Adipocyte (in vitro differentiated cells): ENCODE measurements around the gene TTC1.

Source experiments
- DNase-seq: peaks from one replicate; pipeline ENCODE4 v3.0.0-alpha.2; 2015; ENCODE audit warnings: low read depth
- H3K27me3 ChIP-seq: replicated peaks from 2 replicates; pipeline ENCODE4 v1.7.0; 2013; ENCODE audit warnings: mild to moderate bottlenecking, low read length, moderate library complexity; ENCODE audit not compliant: control insufficient read depth, insufficient read depth
- H3K36me3 ChIP-seq: 2 replicates; pipeline ENCODE4 v1.7.0; 2013; ENCODE audit warnings: low read length, mild to moderate bottlenecking, moderate library complexity; ENCODE audit not compliant: control insufficient read depth, insufficient read depth, severe bottlenecking
- H3K4me1 ChIP-seq: 2 replicates; pipeline ENCODE4 v1.7.0; 2013; ENCODE audit warnings: mild to moderate bottlenecking, low read length, moderate library complexity; ENCODE audit not compliant: control insufficient read depth, insufficient read depth
- H3K4me3 ChIP-seq: 2 replicates; pipeline ENCODE4 v1.7.0; 2013; ENCODE audit warnings: mild to moderate bottlenecking, low read length, moderate library complexity
- H3K9ac ChIP-seq: 2 replicates; pipeline ENCODE4 v1.7.0; 2013; ENCODE audit warnings: mild to moderate bottlenecking, low read length, moderate library complexity
- H3K9me3 ChIP-seq: 2 replicates; pipeline ENCODE4 v1.7.0; 2013; ENCODE audit warnings: mild to moderate bottlenecking, low read length, moderate library complexity; ENCODE audit not compliant: control insufficient read depth

TTC1 gene

DNA sequence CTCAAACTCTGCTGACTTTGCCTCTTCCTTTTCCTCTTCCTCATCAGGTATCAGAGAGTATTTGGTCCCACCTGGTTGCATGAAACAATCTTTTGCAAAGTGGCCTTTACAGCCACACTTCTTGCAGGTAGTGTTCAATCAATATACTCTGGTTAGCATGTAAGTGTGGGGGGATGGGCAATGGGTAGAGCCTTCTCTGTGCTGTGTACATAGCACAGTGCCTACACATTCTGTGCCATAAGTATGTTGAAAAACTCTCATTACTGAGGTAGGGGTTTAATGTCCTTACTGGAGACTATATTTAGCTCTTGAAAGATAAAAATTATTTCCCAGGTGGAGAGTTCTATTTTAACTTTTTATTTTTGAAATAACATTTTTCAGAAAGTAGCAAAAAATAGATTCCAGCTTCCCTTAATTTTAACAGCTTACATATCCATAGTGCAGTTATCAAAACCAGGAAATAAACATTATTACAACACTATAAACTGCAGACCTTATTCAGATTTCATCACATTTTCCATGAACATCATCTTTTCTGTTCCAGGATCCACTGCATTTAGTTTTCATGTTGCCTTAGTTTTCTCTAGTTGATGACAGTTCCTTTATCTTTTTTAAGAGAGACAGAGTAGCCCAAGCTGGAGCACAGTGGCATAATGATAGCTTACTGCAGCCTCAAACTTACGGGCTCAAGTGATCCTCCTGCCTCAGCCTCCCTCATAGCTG lies 15.1 kb downstream of the TTC1 start:
- Histone ChIP-seq H3K4me3 (no peak overlapping the region), H3K9ac (no peak overlapping the region), H3K9me3 (no peaks in the 10 kb centered on the region), H3K27me3 (no peaks in the 10 kb centered on the region), H3K36me3 (peaks cover 7% of the 10 kb centered on the region), H3K4me1 (peaks cover 18% of the 10 kb centered on the region)
- DNase-seq: peak; percentile 33

DNA sequence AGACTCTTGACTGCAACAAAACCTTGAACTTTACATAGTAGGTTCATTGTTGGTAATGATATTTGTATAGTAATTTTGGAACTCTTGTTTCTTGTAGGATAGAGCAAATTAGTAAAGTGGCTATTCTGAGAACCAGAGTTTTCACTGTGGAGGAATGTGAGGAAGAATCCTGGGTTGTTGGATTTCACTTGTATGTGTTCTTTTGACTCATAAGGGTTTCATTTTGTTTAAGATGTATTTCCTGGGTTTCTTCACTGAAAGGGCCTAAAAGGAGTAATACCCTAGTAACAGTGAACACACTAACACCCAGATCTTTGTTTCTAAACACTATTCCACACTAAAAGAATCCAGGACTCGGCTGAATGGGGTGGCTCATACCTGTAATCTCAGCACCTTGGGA lies 20.1 kb downstream of the TTC1 start:
- H3K36me3 ChIP-seq: peaks cover 7% of the 10 kb centered on the region
- peaks cover 42% of the 10 kb centered on the region for H3K4me1 ChIP-seq
- no peak for DNase-seq
- H3K4me3 ChIP-seq: no peak overlapping the region
- no peak overlapping the region for H3K9ac ChIP-seq
- no peaks in the 10 kb centered on the region for H3K27me3 ChIP-seq
- no peaks in the 10 kb centered on the region for H3K9me3 ChIP-seq

DNA sequence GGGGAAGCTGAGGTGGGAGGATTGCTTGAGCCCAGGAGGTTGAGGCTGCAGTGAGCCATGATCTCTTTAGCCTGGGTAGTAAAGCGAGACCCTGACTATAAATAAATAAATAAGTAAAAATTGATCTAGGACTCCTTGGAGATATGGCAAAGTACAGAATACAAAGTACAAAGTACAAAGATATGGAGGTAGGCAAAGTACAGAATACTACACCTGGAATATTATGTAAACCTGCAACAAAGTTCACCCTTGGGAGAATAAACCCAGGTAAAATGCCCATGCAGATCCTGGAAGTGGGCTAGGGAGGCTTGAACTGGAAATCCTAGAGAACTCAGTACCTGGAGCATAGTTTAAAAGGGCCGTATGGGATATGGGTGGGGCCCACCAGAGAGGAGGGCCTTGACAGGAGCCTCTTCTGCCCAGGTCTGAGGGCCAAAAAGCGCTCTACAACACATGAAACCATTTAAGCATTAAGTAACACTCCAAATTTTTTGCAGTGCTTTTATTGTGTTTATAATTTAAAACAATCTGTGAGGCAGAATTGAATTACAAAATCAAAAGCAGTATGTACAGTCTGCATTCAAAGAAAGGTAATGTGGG lies 20.7 kb downstream of the TTC1 start:
- Histone ChIP-seq H3K27me3 (no peaks in the 10 kb centered on the region), H3K9me3 (no peaks in the 10 kb centered on the region), H3K36me3 (peaks cover 7% of the 10 kb centered on the region), H3K4me3 (no peak overlapping the region), H3K4me1 (peaks cover 37% of the 10 kb centered on the region), H3K9ac (no peak overlapping the region)
- no peak for DNase-seq

DNA sequence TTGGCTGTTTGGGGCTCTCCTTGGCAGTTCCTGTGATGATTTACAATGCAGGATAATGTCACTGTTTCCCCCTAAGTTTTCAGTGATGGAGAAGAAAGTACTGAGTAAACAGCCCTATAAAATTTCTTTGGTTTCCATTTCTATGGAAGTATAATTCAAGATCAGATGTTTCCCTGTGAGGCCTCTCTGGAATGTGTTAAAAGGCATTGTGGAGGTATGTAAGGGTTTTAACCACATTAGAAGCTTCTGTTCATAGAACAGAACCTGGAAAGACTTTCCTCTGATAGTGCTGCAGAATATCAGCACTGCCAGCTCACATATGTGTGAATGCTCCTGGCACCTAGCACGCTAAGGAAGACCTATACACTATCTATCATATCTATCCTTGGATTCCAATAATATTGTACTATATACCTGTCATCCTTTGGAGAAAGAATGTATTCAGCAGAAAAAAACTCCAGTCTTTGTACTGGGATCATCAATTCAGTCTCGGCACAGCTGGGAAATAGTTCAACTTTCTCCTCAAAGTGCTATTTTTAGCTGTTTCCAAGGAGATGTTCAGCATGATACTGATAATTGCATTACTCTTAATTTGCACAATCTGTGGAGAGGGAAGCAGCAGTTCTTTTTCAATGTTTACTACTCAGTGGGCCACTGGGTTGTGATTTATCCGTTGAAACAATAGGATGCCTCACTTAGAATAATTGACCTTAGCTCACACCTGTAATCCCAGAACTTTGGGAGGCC lies 21.9 kb downstream of the TTC1 start:
- no peaks in the 10 kb centered on the region for H3K27me3 ChIP-seq
- peaks cover 37% of the 10 kb centered on the region for H3K4me1 ChIP-seq
- peak overlapping the region; percentile 56 for H3K4me3 ChIP-seq
- H3K9ac ChIP-seq: peak overlapping the region; percentile 45
- peak; percentile 51 for DNase-seq
- peaks cover 13% of the 10 kb centered on the region for H3K36me3 ChIP-seq
- H3K9me3 ChIP-seq: no peaks in the 10 kb centered on the region

DNA sequence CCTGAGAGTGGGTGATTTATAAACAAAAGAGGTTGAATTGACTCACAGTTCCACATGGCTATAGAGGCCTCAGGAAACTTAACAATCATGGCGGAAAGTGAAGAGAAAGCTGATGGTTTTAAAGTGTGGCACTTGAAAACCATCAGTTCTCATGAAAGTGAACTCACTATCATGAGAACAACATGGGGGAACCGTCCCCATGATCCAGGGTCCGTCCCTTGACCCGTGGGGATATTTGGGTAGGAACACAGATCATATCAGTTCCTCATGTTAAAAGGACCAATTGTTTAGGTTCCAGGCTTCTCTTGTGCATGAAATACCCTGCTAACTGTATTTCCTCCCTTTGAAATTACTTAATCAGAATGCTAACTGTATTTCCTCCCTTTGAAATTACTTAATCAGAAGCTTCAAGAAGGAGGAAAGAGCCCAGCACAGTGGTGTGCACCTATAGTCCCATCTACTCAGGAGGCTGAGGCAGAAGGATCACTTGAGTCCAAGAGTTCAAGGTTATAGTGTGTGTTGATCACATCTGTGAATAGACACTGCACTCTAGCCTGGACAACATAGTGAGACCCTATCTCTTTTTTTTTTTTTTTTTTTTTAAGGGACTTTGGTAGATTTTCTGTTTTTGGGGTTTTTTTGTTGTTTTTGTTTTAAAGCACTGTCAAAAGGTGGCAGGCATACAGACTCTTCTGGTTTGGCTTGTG lies 24.8 kb downstream of the TTC1 start:
- Histone ChIP-seq H3K27me3 (no peaks in the 10 kb centered on the region), H3K4me1 (peaks cover 62% of the 10 kb centered on the region), H3K9me3 (no peaks in the 10 kb centered on the region), H3K9ac (no peak overlapping the region), H3K4me3 (no peak overlapping the region), H3K36me3 (peaks cover 31% of the 10 kb centered on the region)
- no peak for DNase-seq

DNA sequence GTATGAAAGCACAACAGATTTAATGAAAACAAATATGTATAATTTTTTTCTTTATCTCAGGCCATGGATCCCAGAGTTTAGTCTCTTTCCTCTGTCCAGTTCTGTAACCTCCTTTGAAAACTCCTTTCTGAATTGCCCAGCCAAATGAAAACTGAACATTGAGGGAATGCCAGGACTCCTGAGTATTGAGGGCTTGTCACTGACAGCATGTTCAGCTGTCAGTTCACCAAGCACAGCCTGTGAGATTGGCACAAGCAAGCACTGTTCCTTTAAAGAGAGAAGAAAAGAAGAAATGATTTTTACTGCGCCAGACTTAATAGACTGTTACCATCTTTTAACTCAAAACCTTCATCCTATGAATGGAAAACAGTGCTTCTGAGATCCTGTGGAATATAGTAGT lies 27.3 kb downstream of the TTC1 start:
- no peaks in the 10 kb centered on the region for H3K9me3 ChIP-seq
- peaks cover 40% of the 10 kb centered on the region for H3K4me1 ChIP-seq
- no peak for DNase-seq
- no peak overlapping the region for H3K4me3 ChIP-seq
- no peaks in the 10 kb centered on the region for H3K27me3 ChIP-seq
- no peak overlapping the region for H3K9ac ChIP-seq
- H3K36me3 ChIP-seq: peaks cover 54% of the 10 kb centered on the region

DNA sequence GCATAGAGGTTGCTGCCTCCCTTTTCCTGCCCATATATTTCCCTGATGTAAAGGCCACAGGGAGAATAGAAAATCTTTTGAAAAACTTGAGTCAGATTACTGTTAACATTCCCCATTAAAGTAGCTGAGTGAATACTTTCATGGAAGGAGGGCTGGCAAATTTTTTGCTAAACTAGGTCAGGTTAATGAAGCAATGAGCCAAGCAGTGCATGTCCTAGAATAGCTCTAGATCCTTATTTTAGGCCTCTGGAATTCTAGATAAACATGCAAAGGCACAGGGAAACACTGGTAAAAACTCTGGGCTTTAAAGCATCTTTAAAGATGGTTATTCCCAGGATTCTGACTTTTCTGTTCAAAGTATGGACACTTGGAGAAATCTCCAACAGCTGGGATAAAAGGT lies 27.9 kb downstream of the TTC1 start:
- DNase-seq: peak; percentile 25
- Histone ChIP-seq H3K9me3 (no peaks in the 10 kb centered on the region), H3K36me3 (peaks cover 59% of the 10 kb centered on the region), H3K4me1 (peaks cover 34% of the 10 kb centered on the region), H3K27me3 (no peaks in the 10 kb centered on the region), H3K9ac (no peak overlapping the region), H3K4me3 (no peak overlapping the region)

DNA sequence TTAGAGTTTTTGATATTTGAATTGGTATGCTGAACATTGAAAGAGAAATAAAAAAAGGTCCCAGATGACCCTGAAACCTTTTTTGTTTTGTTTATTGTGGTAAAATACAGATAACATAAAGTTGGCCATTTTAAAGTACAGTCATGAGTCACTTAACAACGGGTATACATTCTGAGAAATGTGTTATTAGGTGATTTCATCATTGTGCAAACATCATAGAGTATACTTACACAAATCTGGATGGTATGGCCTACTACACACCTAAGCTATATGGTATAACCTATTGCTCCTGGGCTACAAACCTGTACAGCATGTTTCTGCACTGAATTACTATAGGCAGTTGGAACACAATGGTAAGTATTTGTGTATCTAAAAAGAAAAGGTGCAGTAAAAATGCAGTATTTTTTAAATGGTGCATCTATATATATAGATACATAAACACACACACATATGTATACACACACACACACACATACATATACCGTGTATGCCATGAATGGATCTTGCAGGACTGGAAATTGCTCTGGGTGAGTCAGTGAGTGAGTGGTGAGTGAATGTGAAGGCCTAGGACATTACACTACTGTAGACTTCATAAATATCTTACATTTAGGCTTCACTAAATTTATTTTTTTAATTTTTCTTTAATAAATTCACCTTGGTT lies 31.0 kb downstream of the TTC1 start:
- no peaks in the 10 kb centered on the region for H3K27me3 ChIP-seq
- peaks cover 76% of the 10 kb centered on the region for H3K36me3 ChIP-seq
- no peak overlapping the region for H3K9ac ChIP-seq
- H3K4me1 ChIP-seq: peaks cover 30% of the 10 kb centered on the region
- DNase-seq: peak; percentile 16
- H3K9me3 ChIP-seq: no peaks in the 10 kb centered on the region
- H3K4me3 ChIP-seq: no peak overlapping the region

DNA sequence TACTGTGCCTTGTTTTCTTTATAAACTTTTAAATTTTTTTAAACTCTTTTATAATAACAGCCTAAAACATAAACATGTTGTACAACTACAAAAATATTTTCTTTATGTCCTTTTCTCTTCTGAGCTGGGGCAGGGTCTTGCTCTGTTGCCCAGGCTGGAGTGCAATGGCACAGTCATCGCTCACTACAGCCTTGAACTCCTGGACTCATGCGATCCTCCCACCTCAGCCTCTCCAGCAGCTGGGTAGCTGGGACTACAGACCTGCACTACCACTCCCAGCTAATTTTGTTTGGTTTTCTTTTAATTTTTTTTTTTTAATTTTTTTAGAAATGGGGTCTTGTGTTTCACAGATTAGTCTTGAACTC lies 31.5 kb downstream of the TTC1 start:
- Histone ChIP-seq H3K9me3 (no peaks in the 10 kb centered on the region), H3K27me3 (no peaks in the 10 kb centered on the region), H3K36me3 (peaks cover 72% of the 10 kb centered on the region), H3K4me3 (no peak overlapping the region), H3K9ac (no peak overlapping the region), H3K4me1 (peaks cover 30% of the 10 kb centered on the region)
- no peak for DNase-seq

DNA sequence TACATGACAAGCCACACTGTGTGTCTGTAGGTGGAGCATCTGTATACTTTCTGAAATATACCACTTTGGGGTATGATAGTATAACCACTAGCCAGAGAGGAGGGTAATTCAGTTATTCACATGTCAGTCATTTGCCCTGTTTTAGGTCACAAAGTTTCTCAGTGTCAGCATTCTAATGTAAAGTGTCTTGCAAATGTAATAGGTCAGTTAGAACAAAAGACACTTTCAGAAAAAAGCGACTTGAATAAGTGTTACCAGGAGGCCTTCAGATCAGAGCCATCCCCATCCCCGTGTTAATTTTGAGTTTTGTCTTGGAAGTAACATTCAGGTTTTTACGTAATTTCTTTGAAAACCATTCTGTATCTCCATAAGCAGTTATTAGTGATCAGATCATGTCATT lies 33.7 kb downstream of the TTC1 start:
- peaks cover 54% of the 10 kb centered on the region for H3K36me3 ChIP-seq
- peaks cover 20% of the 10 kb centered on the region for H3K4me1 ChIP-seq
- H3K4me3 ChIP-seq: no peak overlapping the region
- no peak overlapping the region for H3K9ac ChIP-seq
- no peaks in the 10 kb centered on the region for H3K9me3 ChIP-seq
- H3K27me3 ChIP-seq: no peaks in the 10 kb centered on the region
- no peak for DNase-seq

DNA sequence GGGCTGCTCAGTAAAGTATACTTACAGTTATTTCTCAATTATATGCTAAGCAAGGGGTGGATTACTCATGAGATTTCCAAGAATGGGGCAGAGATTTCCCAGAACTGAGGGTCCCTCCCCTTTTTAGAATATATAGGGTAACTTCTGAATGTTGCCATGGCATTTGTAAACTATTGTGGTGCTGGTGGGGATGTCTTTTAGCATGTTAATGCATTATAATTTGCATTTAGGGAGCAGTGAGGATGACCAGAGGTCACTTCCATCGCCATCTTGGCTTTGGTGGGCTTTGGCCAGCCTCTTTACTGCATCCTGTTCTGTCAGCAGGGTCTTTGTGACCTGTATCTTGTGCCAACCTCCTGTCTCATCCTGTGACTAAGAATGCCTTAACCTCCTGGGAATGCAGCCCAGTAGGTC lies 35.5 kb downstream of the TTC1 start:
- peaks cover 44% of the 10 kb centered on the region for H3K36me3 ChIP-seq
- no peaks in the 10 kb centered on the region for H3K9me3 ChIP-seq
- no peak overlapping the region for H3K9ac ChIP-seq
- no peak for DNase-seq
- H3K4me3 ChIP-seq: no peak overlapping the region
- H3K27me3 ChIP-seq: no peaks in the 10 kb centered on the region
- H3K4me1 ChIP-seq: peaks cover 23% of the 10 kb centered on the region
